Heart left ventricle (tissue), 13 donors: ENCODE measurements around the gene SEC14L6.

ENCODE experiments used
- POLR2A ChIP-seq, 2 donors: fragments of 450-650 bp; IDR thresholded peaks; one replicate each; pipeline ENCODE4 v1.6.1; 2017; ENCODE audit warnings: antibody characterized with exemption in 2 of 2, mild to moderate bottlenecking in 2 of 2, moderate library complexity in 2 of 2
- TF ChIP-seq, protein P1 (sequence below), 12 donors: fragments of 200-600 bp; sonication (generic) in 4 of 12; IDR thresholded peaks; one replicate each; pipeline versions ENCODE4 v1.5.0 to v1.8.0; 2018 to 2022; ENCODE audit warnings: antibody characterized with exemption in 12 of 12, mild to moderate bottlenecking in 5 of 12
- donor health status: ischemic (EF 13 %, LVEDD 7.1; RV severe dilation, severe dysfunction).
- donor health status: DM: no; HTN: yes; CAD: no.
- donor health status: DM: no; HTN: no; CAD: no.
- donor health status: ischemic (EF 25% LVEDD 6.9; RV normal size, moderate dysfunction).
- donor health status: ischemic (EF 25% LVEDD 5.7; RV mildly dilated, moderate dysfunction).
- donor health status: ischemic (EF 35%, LVEDD 5.7; RV mildly dilated, moderate dysfunction).
- donor health status: nonischemic (EF 11% LVEDD 7.7; RV severe dilation, severe dysfunction).
- donor health status: DM: yes; HTN: yes; CAD: no.
- donor health status: PGD.
- donor health status: ischemic (EF 29% LVEDD 5.4; RV normal size, mild dysfunction).
- donor health status: nonischemic (EF 23%, LVEDD 6.1; RV moderate dilation, normal function).

GRCh38 chr22:30546616-30547015 lies at the start of gene SEC14L6:
- TF ChIP-seq, protein P1, sequence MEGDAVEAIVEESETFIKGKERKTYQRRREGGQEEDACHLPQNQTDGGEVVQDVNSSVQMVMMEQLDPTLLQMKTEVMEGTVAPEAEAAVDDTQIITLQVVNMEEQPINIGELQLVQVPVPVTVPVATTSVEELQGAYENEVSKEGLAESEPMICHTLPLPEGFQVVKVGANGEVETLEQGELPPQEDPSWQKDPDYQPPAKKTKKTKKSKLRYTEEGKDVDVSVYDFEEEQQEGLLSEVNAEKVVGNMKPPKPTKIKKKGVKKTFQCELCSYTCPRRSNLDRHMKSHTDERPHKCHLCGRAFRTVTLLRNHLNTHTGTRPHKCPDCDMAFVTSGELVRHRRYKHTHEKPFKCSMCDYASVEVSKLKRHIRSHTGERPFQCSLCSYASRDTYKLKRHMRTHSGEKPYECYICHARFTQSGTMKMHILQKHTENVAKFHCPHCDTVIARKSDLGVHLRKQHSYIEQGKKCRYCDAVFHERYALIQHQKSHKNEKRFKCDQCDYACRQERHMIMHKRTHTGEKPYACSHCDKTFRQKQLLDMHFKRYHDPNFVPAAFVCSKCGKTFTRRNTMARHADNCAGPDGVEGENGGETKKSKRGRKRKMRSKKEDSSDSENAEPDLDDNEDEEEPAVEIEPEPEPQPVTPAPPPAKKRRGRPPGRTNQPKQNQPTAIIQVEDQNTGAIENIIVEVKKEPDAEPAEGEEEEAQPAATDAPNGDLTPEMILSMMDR (IDR thresholded peaks at IDR 0.05): no peak
- TF ChIP-seq POLR2A (IDR thresholded peaks at IDR 0.05): no peak
